GM12878 (cell line): ENCODE results near the gene IRAK4. TPM values are rescaled to one million over a fixed set of nuclear protein-coding genes. Genes with fewer than 3 reads are reported as not detected.

Source experiments
- BCLAF1 ChIP-seq: fragments of 450-650 bp; IDR thresholded peaks from 2 replicates; pipeline ENCODE4 v1.6.1; 2017; ENCODE audit warnings: antibody characterized with exemption, mild to moderate bottlenecking, moderate library complexity
- CEBPZ ChIP-seq: fragments of 150-350 bp; IDR thresholded peaks from 2 replicates; pipeline ENCODE4 v1.6.1; 2016; ENCODE audit warnings: low read depth, low read length
- CTCF ChIP-seq, 3 experiments: IDR thresholded peaks in 2 of 3; conservative IDR thresholded peaks in 1 of 3; 2 replicates each; pipeline ENCODE4 v1.5.1; 2011; ENCODE audit warnings: low read depth in 3 of 3, low read length in 3 of 3, mild to moderate bottlenecking in 3 of 3, control low read depth in 2 of 3, moderate library complexity in 2 of 3, inconsistent platforms in 1 of 3, mixed read lengths in 1 of 3; ENCODE audit not compliant: control insufficient read depth in 2 of 3, insufficient read depth in 1 of 3; ENCODE audit errors: extremely low read depth in 1 of 3
- E2F4 ChIP-seq: IDR thresholded peaks from 2 replicates; pipeline ENCODE4 v1.6.1; 2012; ENCODE audit warnings: low read depth, low read length, improper control_type of control experiment
- EED ChIP-seq: sonication (generic); IDR thresholded peaks from 2 replicates; pipeline ENCODE4 v1.6.1; 2016; ENCODE audit warnings: antibody characterized with exemption, low read depth
- ELK1 ChIP-seq: IDR thresholded peaks from 2 replicates; pipeline ENCODE4 v1.6.1; 2012; ENCODE audit warnings: low read depth, low read length, improper control_type of control experiment
- HDAC6 ChIP-seq: fragments of 200-600 bp; sonication (generic); IDR thresholded peaks from one replicate; pipeline ENCODE4 v1.8.0; 2017; ENCODE audit warnings: antibody characterized with exemption; ENCODE audit not compliant: unreplicated experiment
- IKZF1 ChIP-seq: fragments of 450-650 bp; conservative IDR thresholded peaks from 2 replicates; pipeline ENCODE4 v1.6.1; 2017; ENCODE audit warnings: antibody characterized with exemption, mild to moderate bottlenecking
- JUNB ChIP-seq: IDR thresholded peaks from 2 replicates; pipeline ENCODE4 v1.6.1; 2016; ENCODE audit warnings: antibody characterized with exemption, mild to moderate bottlenecking
- KAT2A ChIP-seq: conservative IDR thresholded peaks from 2 replicates; pipeline ENCODE4 v1.6.1; 2011; ENCODE audit warnings: low read depth, low read length; ENCODE audit not compliant: control insufficient read depth
- LARP7 ChIP-seq: fragments of 450-650 bp; IDR thresholded peaks from 2 replicates; pipeline ENCODE4 v1.6.1; 2017; ENCODE audit warnings: mild to moderate bottlenecking
- MAX ChIP-seq: IDR thresholded peaks from 2 replicates; pipeline ENCODE4 v1.6.1; 2012; ENCODE audit warnings: low read depth, low read length, improper control_type of control experiment
- NR2C1 ChIP-seq: fragments of 450-650 bp; IDR thresholded peaks from 2 replicates; pipeline ENCODE4 v1.6.1; 2017; ENCODE audit warnings: antibody characterized with exemption, mild to moderate bottlenecking, moderate library complexity
- NR2F1 ChIP-seq: fragments of 450-650 bp; conservative IDR thresholded peaks from 2 replicates; pipeline ENCODE4 v1.6.1; 2017; ENCODE audit warnings: mild to moderate bottlenecking
- RFX5 ChIP-seq: IDR thresholded peaks from 2 replicates; pipeline ENCODE4 v1.6.1; 2011; ENCODE audit warnings: low read depth, low read length, improper control_type of control experiment
- SIX5 ChIP-seq: IDR thresholded peaks from 2 replicates; pipeline ENCODE4 v1.6.1; 2011; ENCODE audit warnings: mild to moderate bottlenecking, low read depth, low read length, moderate library complexity; ENCODE audit not compliant: severe bottlenecking
- STAT3 ChIP-seq: IDR thresholded peaks from 2 replicates; pipeline ENCODE4 v1.6.1; 2011; ENCODE audit warnings: low read depth, low read length, improper control_type of control experiment
- WRNIP1 ChIP-seq: IDR thresholded peaks from 2 replicates; pipeline ENCODE4 v1.6.1; 2011; ENCODE audit warnings: low read depth, low read length, improper control_type of control experiment, borderline replicate concordance
- polyA plus RNA-seq, 11 experiments: library from polyadenylated mRNA; depleted of rRNA in 4 of 11; unstranded in 6 of 11; stranded (reverse) in 5 of 11; fragments of >200 nt; fragmentation: Nextera tagmentation in 4 of 11; fragmentation: Illumina TruSeq in 1 of 11; extraction: Ambion mirVana in 4 of 11; extraction: Trizol in 1 of 11; gene quantifications; 1 replicate in 1 of 11; 2 replicates in 10 of 11; pipeline versions ENCODE4 v1.2.1 to v1.2.3, GENCODE V29; 2011 to 2016; ENCODE audit warnings: inconsistent platforms in 2 of 11, missing spikeins in 2 of 11, low read depth in 1 of 11
- total RNA-seq, 4 experiments: library from RNA; depleted of rRNA in 3 of 4; stranded (reverse); fragments of >200 nt in 3 of 4; fragmentation: Illumina TruSeq in 1 of 4; extraction: Trizol in 1 of 4; gene quantifications; 2 replicates each; pipeline versions ENCODE4 v1.2.1 to v1.2.3, GENCODE V29; 2013 to 2021

IRAK4 gene
- total and polyA plus RNA-seq, 10 of the 15 experiments (the other 5 are each of a cell fraction or from before 2014, with no cell fraction given) = 7.9 to 46.8 (median 20.9) TPM

- TF ChIP-seq E2F4 (peak; percentile 53; the same call in 1 of the 2 replicates), JUNB (no peak), CEBPZ (no peak), SIX5 (no peak), NR2F1 (0 out of 2 replicates have a peak, but pooled peaks have one; percentile 41), KAT2A (no peak), IKZF1 (peak; percentile 65; the same call in 1 of the 2 replicates), MAX (no peak), ELK1 (no peak), CTCF (IDR thresholded peaks at IDR 0.05 in 2 of 3, conservative IDR thresholded peaks at IDR 0.05 in 1 of 3; ENCODE audit: control insufficient read depth in 2 of 3, extremely low read depth in 1 of 3, insufficient read depth in 1 of 3, low read depth in 3 of 3, low read length in 3 of 3) (peak; percentile 39 to 77 (median 56); a peak in 5 of 6 replicates), RFX5 (no peak), EED (peak; percentile 43; the same call in 1 of the 2 replicates), LARP7 (no peak), BCLAF1 (no peak), NR2C1 (no peak; the same call in 1 of the 2 replicates), WRNIP1 (no peak), HDAC6 (no peak), STAT3 (no peak)
Measured at GRCh38 chr12:43758728-43759563, at the start of gene IRAK4, which contains the start of gene PUS7L (continued).
